HEK293 (cell line): ENCODE results near the gene DYNC2I2.

Source experiments
- HIC1 ChIP-seq: fragments of 450-650 bp; formaldehyde crosslinking; IDR thresholded peaks from 2 replicates; pipeline ENCODE4 v1.5.1; 2016; ENCODE audit warnings: missing biosample characterization, missing genetic modification characterization
- IKZF3 ChIP-seq: fragments of 450-650 bp; IDR thresholded peaks from 2 replicates; pipeline ENCODE4 v1.5.0; 2018; ENCODE audit warnings: missing biosample characterization, mild to moderate bottlenecking, missing genetic modification characterization, moderate library complexity
- KLF16 ChIP-seq: fragments of 450-650 bp; formaldehyde crosslinking; IDR thresholded peaks from 2 replicates; pipeline ENCODE4 v1.5.1; 2017; ENCODE audit warnings: missing biosample characterization, missing genetic modification characterization
- KLF9 ChIP-seq: fragments of 450-650 bp; formaldehyde crosslinking; IDR thresholded peaks from 2 replicates; pipeline ENCODE4 v1.5.1; 2016; ENCODE audit warnings: missing biosample characterization, missing genetic modification characterization, low read depth
- TSHZ1 ChIP-seq: fragments of 450-650 bp; formaldehyde crosslinking; IDR thresholded peaks from 2 replicates; pipeline ENCODE4 v1.5.1; 2016; ENCODE audit warnings: missing biosample characterization, missing genetic modification characterization, borderline replicate concordance
- ZBTB26 ChIP-seq: fragments of 450-650 bp; formaldehyde crosslinking; optimal IDR thresholded peaks from 2 replicates; pipeline ENCODE3; 2016; ENCODE audit warnings: missing biosample characterization, mild to moderate bottlenecking, missing genetic modification characterization
- ZBTB44 ChIP-seq: fragments of 450-650 bp; IDR thresholded peaks from 2 replicates; pipeline ENCODE4 v1.5.1; 2018; ENCODE audit warnings: missing biosample characterization, mild to moderate bottlenecking, missing genetic modification characterization
- ZIC2 ChIP-seq: fragments of 450-650 bp; formaldehyde crosslinking; IDR thresholded peaks from 2 replicates; pipeline ENCODE4 v1.5.1; 2016; ENCODE audit warnings: missing biosample characterization, missing genetic modification characterization
- ZNF155 ChIP-seq: fragments of 450-650 bp; formaldehyde crosslinking; IDR thresholded peaks from 2 replicates; pipeline ENCODE4 v1.5.1; 2016; ENCODE audit warnings: missing biosample characterization, missing genetic modification characterization
- ZNF2 ChIP-seq: fragments of 450-650 bp; formaldehyde crosslinking; IDR thresholded peaks from 2 replicates; pipeline ENCODE4 v1.5.1; 2016; ENCODE audit warnings: missing biosample characterization, missing genetic modification characterization
- ZNF202 ChIP-seq: fragments of 450-650 bp; formaldehyde crosslinking; IDR thresholded peaks from 2 replicates; pipeline ENCODE4 v1.5.1; 2016; ENCODE audit warnings: missing biosample characterization, missing genetic modification characterization, borderline replicate concordance
- ZNF302 ChIP-seq: fragments of 450-650 bp; formaldehyde crosslinking; IDR thresholded peaks from 2 replicates; pipeline ENCODE4 v1.5.1; 2016; ENCODE audit warnings: missing biosample characterization, missing genetic modification characterization, low read depth
- ZNF433 ChIP-seq: fragments of 450-650 bp; formaldehyde crosslinking; IDR thresholded peaks from 2 replicates; pipeline ENCODE4 v1.5.1; 2016; ENCODE audit warnings: missing biosample characterization, missing genetic modification characterization, low read depth
- ZNF501 ChIP-seq: fragments of 450-650 bp; formaldehyde crosslinking; IDR thresholded peaks from 2 replicates; pipeline ENCODE4 v1.5.1; 2016; ENCODE audit warnings: missing biosample characterization, missing genetic modification characterization
- ZNF529 ChIP-seq: fragments of 450-650 bp; formaldehyde crosslinking; IDR thresholded peaks from 2 replicates; pipeline ENCODE4 v1.5.1; 2017; ENCODE audit warnings: missing genetic modification characterization, missing biosample characterization; ENCODE audit not compliant: insufficient replicate concordance
- ZNF600 ChIP-seq: fragments of 450-650 bp; formaldehyde crosslinking; IDR thresholded peaks from 2 replicates; pipeline ENCODE4 v1.5.1; 2016; ENCODE audit warnings: missing biosample characterization, missing genetic modification characterization
- ZNF610 ChIP-seq: fragments of 450-650 bp; formaldehyde crosslinking; IDR thresholded peaks from 2 replicates; pipeline ENCODE4 v1.5.1; 2016; ENCODE audit warnings: missing biosample characterization, missing genetic modification characterization, borderline replicate concordance
- ZNF654 ChIP-seq: fragments of 450-650 bp; formaldehyde crosslinking; IDR thresholded peaks from 2 replicates; pipeline ENCODE4 v1.5.1; 2016; ENCODE audit warnings: low read depth, missing biosample characterization, missing genetic modification characterization
- ZNF777 ChIP-seq: fragments of 450-650 bp; formaldehyde crosslinking; IDR thresholded peaks from 2 replicates; pipeline ENCODE4 v1.5.1; 2017; ENCODE audit warnings: missing biosample characterization, missing genetic modification characterization, borderline replicate concordance
- ZNF843 ChIP-seq: fragments of 450-650 bp; formaldehyde crosslinking; IDR thresholded peaks from 2 replicates; pipeline ENCODE4 v1.5.1; 2016; ENCODE audit warnings: missing biosample characterization, missing genetic modification characterization
- ZSCAN30 ChIP-seq: fragments of 450-650 bp; IDR thresholded peaks from 2 replicates; pipeline ENCODE4 v1.5.1; 2018; ENCODE audit warnings: missing biosample characterization, mild to moderate bottlenecking, missing genetic modification characterization, moderate library complexity
- ZXDB ChIP-seq: fragments of 450-650 bp; formaldehyde crosslinking; IDR thresholded peaks from 2 replicates; pipeline ENCODE4 v1.5.1; 2016; ENCODE audit warnings: missing biosample characterization, missing genetic modification characterization
- TF ChIP-seq, protein P1 (sequence below): fragments of 450-650 bp; formaldehyde crosslinking; IDR thresholded peaks from 2 replicates; pipeline ENCODE4 v1.5.1; 2016; ENCODE audit warnings: missing biosample characterization, missing genetic modification characterization
- TF ChIP-seq, protein P2 (sequence below): fragments of 450-650 bp; formaldehyde crosslinking; IDR thresholded peaks from 2 replicates; pipeline ENCODE4 v1.5.1; 2017; ENCODE audit warnings: missing biosample characterization, missing genetic modification characterization

The DYNC2I2 gene

GRCh38 chr9:128688501-128689292 lies 32.0 kb upstream of the DYNC2I2 start, which contains the start of gene SET (continued):
- TF ChIP-seq, protein P1, sequence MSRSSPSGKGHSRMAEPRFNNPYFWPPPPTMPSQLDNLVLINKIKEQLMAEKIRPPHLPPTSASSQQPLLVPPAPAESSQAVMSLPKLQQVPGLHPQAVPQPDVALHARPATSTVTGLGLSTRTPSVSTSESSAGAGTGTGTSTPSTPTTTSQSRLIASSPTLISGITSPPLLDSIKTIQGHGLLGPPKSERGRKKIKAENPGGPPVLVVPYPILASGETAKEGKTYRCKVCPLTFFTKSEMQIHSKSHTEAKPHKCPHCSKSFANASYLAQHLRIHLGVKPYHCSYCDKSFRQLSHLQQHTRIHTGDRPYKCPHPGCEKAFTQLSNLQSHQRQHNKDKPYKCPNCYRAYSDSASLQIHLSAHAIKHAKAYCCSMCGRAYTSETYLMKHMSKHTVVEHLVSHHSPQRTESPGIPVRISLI (tag by site-specific recombination) = no peak
- no peak for TF ChIP-seq ZNF2 (tag by site-specific recombination)
- TF ChIP-seq ZNF610 (tag by site-specific recombination) = peak; percentile 65; the same call in 1 of the 2 replicates
- TF ChIP-seq ZNF501 = peak; percentile 86; the same call in 1 of the 2 replicates
- TF ChIP-seq ZBTB44 = 0 out of 2 replicates have a peak, but pooled peaks have one; percentile 12
- TF ChIP-seq HIC1 (tag by site-specific recombination) = peak; percentile 70
- TF ChIP-seq ZSCAN30 (tag by site-specific recombination) = peak; percentile 63; the same call in 1 of the 2 replicates
- no peak for TF ChIP-seq ZNF155 (tag by site-specific recombination)
- no peak for TF ChIP-seq ZNF654
- TF ChIP-seq ZNF600 (tag by site-specific recombination) = peak; percentile 73
- TF ChIP-seq ZIC2 (tag by site-specific recombination) = peak; percentile 27; the same call in 1 of the 2 replicates
- 0 out of 2 replicates have a peak, but pooled peaks have one; percentile 20 for TF ChIP-seq TSHZ1 (tag by site-specific recombination)
- peak; percentile 66 for TF ChIP-seq IKZF3 (tag by site-specific recombination)
- TF ChIP-seq, protein P2, sequence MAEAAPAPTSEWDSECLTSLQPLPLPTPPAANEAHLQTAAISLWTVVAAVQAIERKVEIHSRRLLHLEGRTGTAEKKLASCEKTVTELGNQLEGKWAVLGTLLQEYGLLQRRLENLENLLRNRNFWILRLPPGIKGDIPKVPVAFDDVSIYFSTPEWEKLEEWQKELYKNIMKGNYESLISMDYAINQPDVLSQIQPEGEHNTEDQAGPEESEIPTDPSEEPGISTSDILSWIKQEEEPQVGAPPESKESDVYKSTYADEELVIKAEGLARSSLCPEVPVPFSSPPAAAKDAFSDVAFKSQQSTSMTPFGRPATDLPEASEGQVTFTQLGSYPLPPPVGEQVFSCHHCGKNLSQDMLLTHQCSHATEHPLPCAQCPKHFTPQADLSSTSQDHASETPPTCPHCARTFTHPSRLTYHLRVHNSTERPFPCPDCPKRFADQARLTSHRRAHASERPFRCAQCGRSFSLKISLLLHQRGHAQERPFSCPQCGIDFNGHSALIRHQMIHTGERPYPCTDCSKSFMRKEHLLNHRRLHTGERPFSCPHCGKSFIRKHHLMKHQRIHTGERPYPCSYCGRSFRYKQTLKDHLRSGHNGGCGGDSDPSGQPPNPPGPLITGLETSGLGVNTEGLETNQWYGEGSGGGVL (tag by site-specific recombination) = peak; percentile 68; the same call in 1 of the 2 replicates
- TF ChIP-seq ZNF433 = no peak
- TF ChIP-seq ZXDB (tag by site-specific recombination) = peak; percentile 58
- no peak for TF ChIP-seq ZNF202 (tag by site-specific recombination)
- TF ChIP-seq KLF16 (tag by site-specific recombination) = peak; percentile 40; the same call in 1 of the 2 replicates
- no peak for TF ChIP-seq ZNF529
- TF ChIP-seq ZNF302 = no peak
- no peak for TF ChIP-seq ZNF777 (tag by site-specific recombination)
- no peak for TF ChIP-seq ZNF843
- peak; percentile 71 for TF ChIP-seq ZBTB26 (tag by site-specific recombination)
- peak; percentile 28; the same call in 1 of the 2 replicates for TF ChIP-seq KLF9 (tag by site-specific recombination)
